Kidney (tissue), 14 donors: ENCODE measurements around the gene CES4A. TPM values are rescaled to one million over a fixed set of nuclear protein-coding genes. Genes with fewer than 3 reads are reported as not detected.
"Not testable (repeated sequence)": the region's sequence is repeated elsewhere in the genome, so short reads cannot be mapped to it uniquely, and the experiment has no call there.

Experiments used
- DNase-seq, 5 donors: peaks; one replicate each; pipeline ENCODE4 v3.0.0-alpha.2; 2013 to 2020
- FAIRE-seq: peaks from 2 replicates; lab custom pipeline; 2012; peaks lifted over from hg19 to GRCh38; lab: Jason Lieb, UNC
- H3K27ac ChIP-seq, 2 donors: one replicate each; pipeline ENCODE4 v1.7.0; 2013; ENCODE audit warnings: low read depth in 2 of 2, low read length in 2 of 2, inconsistent platforms in 1 of 2
- H3K27me3 ChIP-seq: one replicate; pipeline ENCODE4 v1.7.1; 2013; ENCODE audit warnings: low read length, inconsistent platforms; ENCODE audit not compliant: control insufficient read depth, insufficient read depth
- H3K36me3 ChIP-seq, 3 donors: one replicate each; pipeline versions ENCODE4 v1.7.0 to v1.7.1; 2013; ENCODE audit warnings: low read length in 3 of 3, control low read depth in 1 of 3, inconsistent platforms in 1 of 3; ENCODE audit not compliant: insufficient read depth in 3 of 3, control insufficient read depth in 2 of 3
- H3K4me1 ChIP-seq, 3 donors: one replicate each; pipeline versions ENCODE4 v1.7.0 to v1.7.1; 2013; ENCODE audit warnings: low read length in 3 of 3, inconsistent platforms in 1 of 3, low read depth in 1 of 3; ENCODE audit not compliant: control insufficient read depth in 2 of 3, insufficient read depth in 2 of 3
- H3K4me3 ChIP-seq, 3 donors: one replicate each; pipeline versions ENCODE4 v1.7.0 to v1.8.1; 2013; ENCODE audit warnings: low read length in 3 of 3, control low read depth in 1 of 3, inconsistent platforms in 1 of 3
- H3K9ac ChIP-seq, 3 donors: one replicate each; pipeline versions ENCODE4 v1.7.0 to v1.7.1; 2013; ENCODE audit warnings: low read length in 3 of 3, control low read depth in 1 of 3, inconsistent platforms in 1 of 3
- H3K9me3 ChIP-seq, 3 donors: one replicate each; pipeline versions ENCODE4 v1.7.0 to v1.7.1; 2013; ENCODE audit warnings: low read length in 3 of 3, control low read depth in 1 of 3, inconsistent platforms in 1 of 3; ENCODE audit not compliant: control insufficient read depth in 2 of 3, insufficient read depth in 1 of 3
- intact Hi-C: fragments of 100-400 bp; cut with DNase I; formaldehyde crosslinking; loops from one replicate; pipeline ENCODE4 v1.11.1; 2022
- polyA plus RNA-seq: library from polyadenylated mRNA; stranded (reverse); fragments of 350-450 nt; fragmentation: Illumina TruSeq; extraction: RNeasy Lipid Tissue Mini Kit (QIAGEN cat#74804); gene quantifications from one replicate; pipeline ENCODE4 v1.2.3, GENCODE V29; 2014; ENCODE audit warnings: low read depth, low replicate concordance; ENCODE audit not compliant: insufficient read depth
- total RNA-seq: library from RNA; stranded (reverse); fragmentation: NEBNext Ultra II Directional; extraction: Animal tissue kit (Norgen Biotek cat#: 25700); gene quantifications from one replicate; pipeline ENCODE4 v1.2.1, GENCODE V29; 2021
- TF ChIP-seq, protein P1 (sequence below): IDR thresholded peaks from 3 replicates; pipeline ENCODE4 v1.5.1; 2012; ENCODE audit warnings: mild to moderate bottlenecking, moderate library complexity, borderline replicate concordance; ENCODE audit not compliant: insufficient read depth; ENCODE audit errors: extremely low read depth
- donor health status: control.
- donor health status: control.
- donor health status: control.
- donor health status: control.
- donor health status: control.
- donor health status: DM: yes; HTN: yes; CAD: no.
- donor health status: Normal renal cell carcinoma (clear cell type).

The CES4A gene
- total and polyA plus RNA-seq, 2 donors from 2014 or later: 14.9 to 31.7 TPM

- H3K27me3 ChIP-seq: peaks cover 2% of the 10 kb centered on the region
- H3K36me3 ChIP-seq: peaks cover 0 to 47% (median 33%) of the 10 kb centered on the region in 3 donors
- H3K4me3 ChIP-seq: no peak overlapping the region
- no peak overlapping the region for H3K9ac ChIP-seq
- FAIRE-seq (no peak), DNase-seq (no peak)
- intact Hi-C loops: no loop called here
- H3K27ac ChIP-seq: no peak overlapping the region
- TF ChIP-seq, protein P1, sequence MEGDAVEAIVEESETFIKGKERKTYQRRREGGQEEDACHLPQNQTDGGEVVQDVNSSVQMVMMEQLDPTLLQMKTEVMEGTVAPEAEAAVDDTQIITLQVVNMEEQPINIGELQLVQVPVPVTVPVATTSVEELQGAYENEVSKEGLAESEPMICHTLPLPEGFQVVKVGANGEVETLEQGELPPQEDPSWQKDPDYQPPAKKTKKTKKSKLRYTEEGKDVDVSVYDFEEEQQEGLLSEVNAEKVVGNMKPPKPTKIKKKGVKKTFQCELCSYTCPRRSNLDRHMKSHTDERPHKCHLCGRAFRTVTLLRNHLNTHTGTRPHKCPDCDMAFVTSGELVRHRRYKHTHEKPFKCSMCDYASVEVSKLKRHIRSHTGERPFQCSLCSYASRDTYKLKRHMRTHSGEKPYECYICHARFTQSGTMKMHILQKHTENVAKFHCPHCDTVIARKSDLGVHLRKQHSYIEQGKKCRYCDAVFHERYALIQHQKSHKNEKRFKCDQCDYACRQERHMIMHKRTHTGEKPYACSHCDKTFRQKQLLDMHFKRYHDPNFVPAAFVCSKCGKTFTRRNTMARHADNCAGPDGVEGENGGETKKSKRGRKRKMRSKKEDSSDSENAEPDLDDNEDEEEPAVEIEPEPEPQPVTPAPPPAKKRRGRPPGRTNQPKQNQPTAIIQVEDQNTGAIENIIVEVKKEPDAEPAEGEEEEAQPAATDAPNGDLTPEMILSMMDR: no peak
- H3K9me3 ChIP-seq: no peaks in the 10 kb centered on the region
- peaks cover 0 to 10% (median 2%) of the 10 kb centered on the region in 3 donors for H3K4me1 ChIP-seq
These were observed 45.4 kb upstream of the CES4A start for GRCh38 chr16:66942981-66943380.

- Histone ChIP-seq H3K27me3 (peaks cover 2% of the 10 kb centered on the region), H3K36me3 (peaks cover 0 to 42% (median 33%) of the 10 kb centered on the region in 3 donors), H3K4me3 (no peak overlapping the region), H3K9ac (no peak overlapping the region), H3K4me1 (peaks cover 0 to 9% (median 5%) of the 10 kb centered on the region in 3 donors), H3K9me3 (no peaks in the 10 kb centered on the region), H3K27ac (no peak overlapping the region)
- intact Hi-C loops: no loop called here
- TF ChIP-seq, protein P1: no peak
- DNase-seq: no peak
- FAIRE-seq: no peak
These were observed 44.8 kb upstream of the CES4A start for GRCh38 chr16:66943426-66944053.

DNA sequence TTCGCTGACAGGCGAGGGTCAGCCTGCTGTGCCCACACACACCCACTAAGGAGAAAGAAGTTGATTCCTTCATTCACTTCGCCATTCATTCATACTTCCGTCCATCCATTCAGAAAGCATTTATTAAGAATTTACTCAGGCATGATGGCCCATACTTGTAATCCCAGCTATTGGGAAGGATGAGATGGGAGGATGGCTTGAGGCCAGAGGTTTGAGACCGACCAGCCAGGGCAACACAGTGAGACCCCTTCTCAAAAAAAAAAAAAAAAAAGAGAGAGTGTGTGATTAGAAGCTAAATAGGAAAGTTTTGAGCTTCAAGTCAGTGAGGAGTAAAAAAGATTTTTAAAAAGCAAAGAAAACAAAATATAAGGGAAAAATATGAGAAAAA lies 44.3 kb upstream of the CES4A start:
- Histone ChIP-seq H3K27ac (no peak overlapping the region), H3K4me3 (no peak overlapping the region), H3K9ac (no peak overlapping the region), H3K9me3 (no peaks in the 10 kb centered on the region), H3K4me1 (peaks cover 0 to 10% (median 10%) of the 10 kb centered on the region in 3 donors), H3K27me3 (peaks cover 2% of the 10 kb centered on the region), H3K36me3 (peaks cover 0 to 37% (median 30%) of the 10 kb centered on the region in 3 donors)
- DNase-seq: no peak
- TF ChIP-seq, protein P1: no peak
- intact Hi-C loops: no loop called here
- FAIRE-seq: no peak

DNA sequence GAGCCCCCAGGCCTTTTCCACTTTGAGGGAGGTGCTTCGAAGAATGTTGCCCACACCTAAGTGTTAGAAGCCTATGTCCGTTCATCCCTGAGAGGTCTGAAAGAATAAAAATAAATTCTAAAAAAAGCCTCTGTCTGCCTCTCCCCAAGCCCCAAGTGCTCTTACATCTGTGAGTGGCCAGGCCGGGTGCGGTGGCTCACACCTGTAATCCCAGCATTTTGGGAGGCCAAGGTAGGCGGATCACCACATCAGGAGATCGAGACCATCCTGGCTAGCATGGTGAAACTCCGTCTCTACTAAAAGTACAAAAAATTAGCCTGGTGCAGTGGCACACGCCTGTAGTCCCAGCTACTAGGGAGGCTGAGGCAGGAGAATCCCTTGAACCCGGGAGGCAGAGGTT lies 43.4 kb upstream of the CES4A start:
- H3K9ac ChIP-seq, H3K27ac ChIP-seq, FAIRE-seq, H3K9me3 ChIP-seq, intact Hi-C loops, H3K27me3 ChIP-seq, H3K4me3 ChIP-seq, DNase-seq: not testable (repeated sequence)
- Histone ChIP-seq H3K36me3 (peaks cover 0 to 28% (median 27%) of the 10 kb centered on the region in 3 donors), H3K4me1 (peaks cover 0 to 10% (median 9%) of the 10 kb centered on the region in 3 donors)
